Activated T-helper 17 cell treated with anti-CD3 and anti-CD28 coated beads, Interleukin-2, amount 50 U/mL, for 72 hours (primary cell): ENCODE data around the gene KIF21A. TPM values are rescaled to one million over a fixed set of nuclear protein-coding genes. Genes with fewer than 3 reads are reported as not detected.
A peak's percentile ranks its signal among the peaks of the same experiment; 100 is the strongest.
"Not testable (repeated sequence)": the region's sequence is repeated elsewhere in the genome, so short reads cannot be mapped to it uniquely, and the experiment has no call there.

Experiments
- ATAC-seq: fragments of 150-1000 bp; cut with Tn5 transposase; replicated peaks from 2 replicates; pipeline ENCODE4 v1.10.0; 2021; ENCODE audit warnings: mild to moderate bottlenecking, moderate library complexity
- H3K27ac Mint-ChIP-seq: one replicate; pipeline ENCODE4 v1.8.0; 2022; ENCODE audit warnings: mixed read lengths
- H3K27me3 Mint-ChIP-seq: one replicate; pipeline ENCODE4 v1.8.0; 2022; ENCODE audit warnings: mixed read lengths
- H3K36me3 Mint-ChIP-seq: one replicate; pipeline ENCODE4 v1.8.0; 2022; ENCODE audit warnings: low read depth, mild to moderate bottlenecking, mixed read lengths
- H3K4me1 Mint-ChIP-seq: one replicate; pipeline ENCODE4 v1.8.0; 2022; ENCODE audit warnings: mixed read lengths
- H3K4me3 Mint-ChIP-seq: one replicate; pipeline ENCODE4 v1.8.0; 2022; ENCODE audit warnings: mild to moderate bottlenecking, mixed read lengths
- H3K9me3 Mint-ChIP-seq: one replicate; pipeline ENCODE4 v1.8.0; 2022; ENCODE audit warnings: mixed read lengths
- total RNA-seq, 2 donors: library from RNA; stranded (reverse); gene quantifications; one replicate each; pipeline ENCODE4 v1.2.3, GENCODE V29; 2022

The KIF21A gene
- total RNA-seq, 2 donors from 2014 or later, result 14.8 to 19.6 TPM

- peaks cover 43% of the 10 kb centered on the region for H3K36me3 Mint-ChIP-seq
- H3K27ac Mint-ChIP-seq, result peak overlapping the region; percentile 36
- ATAC-seq, result no peak
- H3K4me3 Mint-ChIP-seq, result no peak overlapping the region
- peaks cover 11% of the 10 kb centered on the region for H3K4me1 Mint-ChIP-seq
- no peaks in the 10 kb centered on the region for H3K9me3 Mint-ChIP-seq
- no peaks in the 10 kb centered on the region for H3K27me3 Mint-ChIP-seq
Measured at GRCh38 chr12:39329018-39329417, 113.9 kb downstream of the KIF21A start.

- Mint-ChIP-seq H3K4me1 (peaks cover 11% of the 10 kb centered on the region), H3K9me3 (no peaks in the 10 kb centered on the region), H3K36me3 (peaks cover 42% of the 10 kb centered on the region), H3K27ac (no peak overlapping the region), H3K4me3 (no peak overlapping the region), H3K27me3 (no peaks in the 10 kb centered on the region)
- ATAC-seq, result no peak
Measured at GRCh38 chr12:39327965-39328364, 115.0 kb downstream of the KIF21A start.

GRCh38 chr12:39327510-39327909 lies 115.4 kb downstream of the KIF21A start:
- H3K4me1 Mint-ChIP-seq, result peaks cover 11% of the 10 kb centered on the region
- no peak for ATAC-seq
- no peak overlapping the region for H3K4me3 Mint-ChIP-seq
- H3K36me3 Mint-ChIP-seq, result peaks cover 38% of the 10 kb centered on the region
- no peaks in the 10 kb centered on the region for H3K27me3 Mint-ChIP-seq
- H3K9me3 Mint-ChIP-seq, result no peaks in the 10 kb centered on the region
- no peak overlapping the region for H3K27ac Mint-ChIP-seq

GRCh38 chr12:39319180-39319579 lies 123.7 kb downstream of the KIF21A start:
- Mint-ChIP-seq H3K27ac (no peak overlapping the region), H3K36me3 (peaks cover 23% of the 10 kb centered on the region), H3K4me1 (no peaks in the 10 kb centered on the region), H3K4me3 (no peak overlapping the region), H3K9me3 (no peaks in the 10 kb centered on the region), H3K27me3 (no peaks in the 10 kb centered on the region)
- ATAC-seq, result no peak

GRCh38 chr12:39314547-39314946 lies 128.4 kb downstream of the KIF21A start:
- no peak overlapping the region for H3K4me3 Mint-ChIP-seq
- H3K27me3 Mint-ChIP-seq, result no peaks in the 10 kb centered on the region
- no peaks in the 10 kb centered on the region for H3K4me1 Mint-ChIP-seq
- no peak overlapping the region for H3K27ac Mint-ChIP-seq
- H3K9me3 Mint-ChIP-seq, result no peaks in the 10 kb centered on the region
- H3K36me3 Mint-ChIP-seq, result peaks cover 54% of the 10 kb centered on the region
- no peak for ATAC-seq

GRCh38 chr12:39309516-39309915 lies 133.4 kb downstream of the KIF21A start:
- H3K4me3 Mint-ChIP-seq, result no peak overlapping the region
- H3K4me1 Mint-ChIP-seq, result no peaks in the 10 kb centered on the region
- H3K27me3 Mint-ChIP-seq, result no peaks in the 10 kb centered on the region
- H3K27ac Mint-ChIP-seq, result no peak overlapping the region
- peaks cover 67% of the 10 kb centered on the region for H3K36me3 Mint-ChIP-seq
- no peak for ATAC-seq
- no peaks in the 10 kb centered on the region for H3K9me3 Mint-ChIP-seq

- Mint-ChIP-seq H3K4me3 (no peak overlapping the region), H3K9me3 (no peaks in the 10 kb centered on the region), H3K27ac (no peak overlapping the region), H3K36me3 (peaks cover 59% of the 10 kb centered on the region), H3K27me3 (no peaks in the 10 kb centered on the region), H3K4me1 (no peaks in the 10 kb centered on the region)
- no peak for ATAC-seq
Measured at GRCh38 chr12:39301422-39301821, 141.5 kb downstream of the KIF21A start.

- Mint-ChIP-seq H3K9me3 (no peaks in the 10 kb centered on the region), H3K27ac (no peak overlapping the region), H3K27me3 (no peaks in the 10 kb centered on the region), H3K36me3 (peaks cover 55% of the 10 kb centered on the region), H3K4me1 (no peaks in the 10 kb centered on the region), H3K4me3 (no peak overlapping the region)
- ATAC-seq, result no peak
Measured at GRCh38 chr12:39300799-39301198, 142.1 kb downstream of the KIF21A start.

- Mint-ChIP-seq H3K4me3 (no peak overlapping the region), H3K36me3 (peaks cover 36% of the 10 kb centered on the region), H3K9me3 (no peaks in the 10 kb centered on the region), H3K4me1 (no peaks in the 10 kb centered on the region), H3K27me3 (no peaks in the 10 kb centered on the region), H3K27ac (no peak overlapping the region)
- ATAC-seq, result no peak
Measured at GRCh38 chr12:39297891-39298290, 145.0 kb downstream of the KIF21A start.

GRCh38 chr12:39296496-39296895 lies 146.4 kb downstream of the KIF21A start:
- no peak overlapping the region for H3K4me3 Mint-ChIP-seq
- H3K9me3 Mint-ChIP-seq, result no peaks in the 10 kb centered on the region
- no peak overlapping the region for H3K27ac Mint-ChIP-seq
- peaks cover 24% of the 10 kb centered on the region for H3K36me3 Mint-ChIP-seq
- ATAC-seq, result no peak
- H3K4me1 Mint-ChIP-seq, result no peaks in the 10 kb centered on the region
- H3K27me3 Mint-ChIP-seq, result no peaks in the 10 kb centered on the region

- H3K9me3 Mint-ChIP-seq, H3K27ac Mint-ChIP-seq, H3K4me3 Mint-ChIP-seq, H3K27me3 Mint-ChIP-seq, ATAC-seq, H3K4me1 Mint-ChIP-seq: not testable (repeated sequence)
- peaks cover 17% of the 10 kb centered on the region for H3K36me3 Mint-ChIP-seq
Measured at GRCh38 chr12:39295593-39295992, 147.3 kb downstream of the KIF21A start.

- Mint-ChIP-seq H3K36me3 (peaks cover 16% of the 10 kb centered on the region), H3K4me1 (no peaks in the 10 kb centered on the region), H3K27me3 (no peaks in the 10 kb centered on the region), H3K4me3 (no peak overlapping the region), H3K27ac (no peak overlapping the region), H3K9me3 (no peaks in the 10 kb centered on the region)
- no peak for ATAC-seq
Measured at GRCh38 chr12:39294715-39295114, 148.2 kb downstream of the KIF21A start.

GRCh38 chr12:39292125-39292630 lies 150.7 kb downstream of the KIF21A start:
- Mint-ChIP-seq H3K27me3 (no peaks in the 10 kb centered on the region), H3K4me1 (no peaks in the 10 kb centered on the region), H3K27ac (no peak overlapping the region), H3K9me3 (no peaks in the 10 kb centered on the region), H3K4me3 (no peak overlapping the region), H3K36me3 (peaks cover 7% of the 10 kb centered on the region)
- ATAC-seq, result no peak

GRCh38 chr12:39287817-39288216 lies 155.1 kb downstream of the KIF21A start:
- H3K9me3 Mint-ChIP-seq, result no peaks in the 10 kb centered on the region
- no peaks in the 10 kb centered on the region for H3K36me3 Mint-ChIP-seq
- H3K4me3 Mint-ChIP-seq, result no peak overlapping the region
- no peaks in the 10 kb centered on the region for H3K4me1 Mint-ChIP-seq
- no peak overlapping the region for H3K27ac Mint-ChIP-seq
- ATAC-seq, result no peak
- no peaks in the 10 kb centered on the region for H3K27me3 Mint-ChIP-seq

- no peaks in the 10 kb centered on the region for H3K36me3 Mint-ChIP-seq
- no peaks in the 10 kb centered on the region for H3K27me3 Mint-ChIP-seq
- H3K4me3 Mint-ChIP-seq, result no peak overlapping the region
- no peaks in the 10 kb centered on the region for H3K4me1 Mint-ChIP-seq
- ATAC-seq, result no peak
- H3K27ac Mint-ChIP-seq, result no peak overlapping the region
- no peaks in the 10 kb centered on the region for H3K9me3 Mint-ChIP-seq
Measured at GRCh38 chr12:39287409-39287808, 155.5 kb downstream of the KIF21A start.

- H3K4me1 Mint-ChIP-seq, result no peaks in the 10 kb centered on the region
- H3K27ac Mint-ChIP-seq, result no peak overlapping the region
- no peak overlapping the region for H3K4me3 Mint-ChIP-seq
- ATAC-seq, result no peak
- peaks cover 10% of the 10 kb centered on the region for H3K27me3 Mint-ChIP-seq
- no peaks in the 10 kb centered on the region for H3K9me3 Mint-ChIP-seq
- no peaks in the 10 kb centered on the region for H3K36me3 Mint-ChIP-seq
Measured at GRCh38 chr12:39278426-39278825, 164.5 kb downstream of the KIF21A start.
